Measurements from ENCODE around the gene SV2C.

SV2C gene

GRCh38 chr5:76165711-76166374 lies 82.7 kb downstream of the SV2C start:
- TF ChIP-seq CTCF (conservative IDR thresholded peaks at IDR 0.05): no peak
- TF ChIP-seq ZFX (IDR thresholded peaks at IDR 0.05): no peak
- H3K27ac ChIP-seq: no peak overlapping the region

GRCh38 chr5:76166886-76167576 lies 83.8 kb downstream of the SV2C start:
- TF ChIP-seq ZFX (IDR thresholded peaks at IDR 0.05) (no peak), CTCF (conservative IDR thresholded peaks at IDR 0.05) (no peak)
- no peak overlapping the region for H3K27ac ChIP-seq

- TF ChIP-seq ZFX (IDR thresholded peaks at IDR 0.05) (no peak), CTCF (conservative IDR thresholded peaks at IDR 0.05) (no peak)
- no peak overlapping the region for H3K27ac ChIP-seq
These were observed 86.1 kb downstream of the SV2C start for GRCh38 chr5:76169146-76169905.

- TF ChIP-seq CTCF (conservative IDR thresholded peaks at IDR 0.05) (no peak), ZFX (IDR thresholded peaks at IDR 0.05) (no peak)
- H3K27ac ChIP-seq: no peak overlapping the region
These were observed 90.9 kb downstream of the SV2C start for GRCh38 chr5:76174101-76174500.

- no peak overlapping the region for H3K27ac ChIP-seq
- TF ChIP-seq CTCF (conservative IDR thresholded peaks at IDR 0.05) (peak; percentile 95), ZFX (IDR thresholded peaks at IDR 0.05) (no peak)
These were observed 92.0 kb downstream of the SV2C start for GRCh38 chr5:76175051-76175666.

- no peak overlapping the region for H3K27ac ChIP-seq
- no peak for TF ChIP-seq CTCF (conservative IDR thresholded peaks at IDR 0.05)
- TF ChIP-seq ZFX (IDR thresholded peaks at IDR 0.05): no peak
These were observed 92.7 kb downstream of the SV2C start for GRCh38 chr5:76175821-76176403.
